NCI-H460 (cell line): ENCODE measurements around the gene DCTN1. TPM values are rescaled to one million over a fixed set of nuclear protein-coding genes. Genes with fewer than 3 reads are reported as not detected.

Source experiments
- DNase-seq: peaks from one replicate; pipeline ENCODE4 v3.0.0-alpha.2; 2016; ENCODE audit warnings: low read depth; ENCODE audit errors: extremely low read depth
- small RNA-seq, 2 experiments: library from RNA; depleted of rRNA; stranded (forward); fragments of <200 nt; gene quantifications; one replicate each; pipeline ENCODE3, GENCODE V24; 2014
- total RNA-seq: library from RNA; depleted of rRNA; stranded (reverse); fragments of >200 nt; shearing (Covaris generic); gene quantifications from 2 replicates; pipeline ENCODE4 v1.2.3, GENCODE V29; 2014; rRNA removed

The DCTN1 gene
- total RNA-seq, 1 experiment from 2014 or later: 52.1 TPM

GRCh38 chr2:74332550-74333174 lies 47.4 kb downstream of the DCTN1 start:
- no peak for DNase-seq

GRCh38 chr2:74328573-74328972 lies 51.5 kb downstream of the DCTN1 start:
- DNase-seq: no peak

GRCh38 chr2:74328074-74328473 lies 52.0 kb downstream of the DCTN1 start:
- no peak for DNase-seq

- DNase-seq: no peak
Observed at GRCh38 chr2:74327627-74328026, 52.5 kb downstream of the DCTN1 start.

GRCh38 chr2:74327199-74327598 lies 52.9 kb downstream of the DCTN1 start:
- no peak for DNase-seq

- no peak for DNase-seq
Observed at GRCh38 chr2:74325815-74326214, 54.3 kb downstream of the DCTN1 start.

- no peak for DNase-seq
Observed at GRCh38 chr2:74321737-74322136, 58.4 kb downstream of the DCTN1 start.

GRCh38 chr2:74317701-74318100 lies 62.4 kb downstream of the DCTN1 start:
- DNase-seq: no peak

- no peak for DNase-seq
Observed at GRCh38 chr2:74316627-74317295, 63.4 kb downstream of the DCTN1 start.

GRCh38 chr2:74314107-74314506 lies 66.0 kb downstream of the DCTN1 start:
- DNase-seq: no peak

GRCh38 chr2:74313497-74313896 lies 66.6 kb downstream of the DCTN1 start:
- no peak for DNase-seq

GRCh38 chr2:74312913-74313312 lies 67.2 kb downstream of the DCTN1 start:
- DNase-seq: no peak

Small RNA genes lying within 50 kb of the gene (small RNA-seq; reads per million reads assigned to genes)
- gene RNU6-542P: 0 reads per million in 2 experiments
- 0 reads per million in 2 experiments for gene TAF13P2

Other genes with a start within 250 kb of the DCTN1 start
- gene BOLA3, start 232.4 kb downstream of the DCTN1 start, total RNA-seq: 163 and 194 TPM in 2 replicates
- 115 and 117 TPM in 2 replicates for gene MOB1A, start 201.4 kb downstream of the DCTN1 start, total RNA-seq
- gene MTHFD2, start 181.7 kb downstream of the DCTN1 start, total RNA-seq: 893 and 898 TPM in 2 replicates
- gene SLC4A5, start 36.9 kb downstream of the DCTN1 start, total RNA-seq: 0.40 and 1.6 TPM in 2 replicates
- 1.2 and 2.2 TPM in 2 replicates for gene C2orf81, start 41.3 kb upstream of the DCTN1 start, total RNA-seq
- gene WDR54, start 41.4 kb upstream of the DCTN1 start, total RNA-seq: 33.9 and 38.6 TPM in 2 replicates
- gene RTKN, start 61.6 kb upstream of the DCTN1 start, total RNA-seq: 12.3 and 15.7 TPM in 2 replicates
- gene INO80B, start 74.8 kb upstream of the DCTN1 start, total RNA-seq: 19.8 and 19.9 TPM in 2 replicates
- gene WBP1, start 78.1 kb upstream of the DCTN1 start, total RNA-seq: 44.2 and 48.4 TPM in 2 replicates
- gene MOGS, start 85.1 kb upstream of the DCTN1 start, total RNA-seq: 58.9 TPM in 2 replicates
- 55.3 and 57.8 TPM in 2 replicates for gene MRPL53, start 92.4 kb upstream of the DCTN1 start, total RNA-seq
- gene CCDC142, start 102.7 kb upstream of the DCTN1 start, total RNA-seq: 15.6 and 17.6 TPM in 2 replicates
- 20.4 and 23.8 TPM in 2 replicates for gene TTC31, start 102.8 kb upstream of the DCTN1 start, total RNA-seq
- gene LBX2, start 119.3 kb upstream of the DCTN1 start, total RNA-seq: 0.95 and 1.9 TPM in 2 replicates
- 51.1 and 56.9 TPM in 2 replicates for gene PCGF1, start 127.4 kb upstream of the DCTN1 start, total RNA-seq
- gene TLX2, start 134.1 kb upstream of the DCTN1 start, total RNA-seq: 0.40 and 0.43 TPM in 2 replicates
- 0.12 TPM in 1 of 2 replicates, not detected in the other for gene DQX1, start 145.9 kb upstream of the DCTN1 start, total RNA-seq
- 149 and 161 TPM in 2 replicates for gene AUP1, start 149.4 kb upstream of the DCTN1 start, total RNA-seq
- 46.9 and 52.1 TPM in 2 replicates for gene HTRA2, start 149.6 kb upstream of the DCTN1 start, total RNA-seq
- 2.9 and 3.1 TPM in 2 replicates for gene LOXL3, start 173.6 kb upstream of the DCTN1 start, total RNA-seq
- 19.3 and 22.1 TPM in 2 replicates for gene DOK1, start 174.4 kb upstream of the DCTN1 start, total RNA-seq